Activated T-helper 1 cell treated with anti-CD3 and anti-CD28 coated beads, Interleukin-12 subunit alpha, Interleukin-12 subunit beta, Interleukin-2, Interleukin-4 antibody, amounts not matched to agents 30 ng/mL and 10 ng/mL and 1 ng/mL, durations not matched to agents 14 hours and 24 hours and 36 hours (primary cell): ENCODE data around the gene PBX4. TPM values are rescaled to one million over a fixed set of nuclear protein-coding genes. Genes with fewer than 3 reads are reported as not detected.

Source experiments
- DNase-seq: peaks from one replicate; pipeline ENCODE4 v3.0.0; 2021; ENCODE audit warnings: low spot score
- H3K27ac Mint-ChIP-seq: one replicate; pipeline ENCODE4 v1.8.0; 2021; ENCODE audit warnings: mild to moderate bottlenecking, mixed read lengths
- H3K27me3 Mint-ChIP-seq: one replicate; pipeline ENCODE4 v1.8.0; 2022; ENCODE audit warnings: mild to moderate bottlenecking, moderate library complexity, mixed read lengths; ENCODE audit not compliant: insufficient read depth
- H3K36me3 Mint-ChIP-seq: one replicate; pipeline ENCODE4 v1.8.0; 2021; ENCODE audit warnings: low read depth, mixed read lengths
- H3K4me1 Mint-ChIP-seq: one replicate; pipeline ENCODE4 v1.8.0; 2021; ENCODE audit warnings: low read depth, mixed read lengths
- H3K4me3 Mint-ChIP-seq: one replicate; pipeline ENCODE4 v1.8.0; 2021; ENCODE audit warnings: mild to moderate bottlenecking, moderate library complexity, mixed read lengths
- H3K9me3 Mint-ChIP-seq: one replicate; pipeline ENCODE4 v1.8.0; 2021; ENCODE audit warnings: mixed read lengths
- intact Hi-C: fragments of 100-400 bp; cut with micrococcal nuclease; formaldehyde crosslinking; loops from one replicate; pipeline ENCODE4 v1.15.1; 2024
- total RNA-seq: library from RNA; stranded (reverse); gene quantifications from 2 replicates; pipeline ENCODE4 v1.2.3, GENCODE V29; 2022

PBX4 gene
- total RNA-seq, 1 donor from 2014 or later: 29.6 TPM

DNA sequence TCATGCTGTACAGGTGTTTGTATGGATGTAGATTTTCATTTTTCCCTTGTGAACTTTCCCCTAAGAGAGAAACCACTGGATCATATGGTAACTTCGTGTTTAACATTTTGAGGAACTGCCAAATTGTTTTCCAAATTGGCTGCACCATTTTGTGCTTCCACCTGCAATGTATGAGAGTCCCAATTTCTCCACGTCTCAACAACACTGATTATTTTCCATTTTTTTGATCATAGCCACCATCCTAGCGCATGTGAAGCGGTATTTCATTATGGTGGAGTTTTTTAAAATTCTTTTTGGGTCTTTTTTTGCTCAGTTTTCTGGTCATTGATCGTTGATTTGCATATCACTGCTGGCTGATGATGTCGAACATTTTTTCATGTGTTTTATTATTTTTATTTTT, 97.5 kb downstream of the PBX4 start:
- Mint-ChIP-seq H3K27ac (no peak overlapping the region), H3K4me1 (peaks cover 11% of the 10 kb centered on the region), H3K9me3 (no peaks in the 10 kb centered on the region), H3K27me3 (no peaks in the 10 kb centered on the region), H3K36me3 (peaks cover 19% of the 10 kb centered on the region), H3K4me3 (no peak overlapping the region)
- no peak for DNase-seq
- intact Hi-C loops: no loop called here

DNA sequence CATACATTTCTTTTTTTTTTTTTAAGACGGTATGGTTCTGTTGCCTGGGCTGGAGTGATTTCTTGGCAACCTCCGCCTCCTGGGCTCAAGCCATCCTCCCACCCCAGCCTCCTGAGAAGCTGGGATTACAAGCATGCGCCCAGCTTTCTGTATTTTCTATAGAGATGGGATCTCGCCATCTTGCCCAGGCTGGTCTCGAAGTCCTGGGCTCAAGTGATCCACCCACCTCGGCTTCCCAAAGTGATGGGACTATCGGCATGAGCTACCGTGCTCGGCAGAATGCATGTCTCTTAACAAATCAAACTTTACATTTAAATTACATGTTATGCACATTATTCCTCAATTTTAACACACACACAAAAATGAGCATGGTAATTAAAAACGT, 101.3 kb downstream of the PBX4 start:
- Mint-ChIP-seq H3K36me3 (peaks cover 22% of the 10 kb centered on the region), H3K4me3 (peak overlapping the region; percentile 92), H3K9me3 (no peaks in the 10 kb centered on the region), H3K27ac (no peak overlapping the region), H3K27me3 (no peaks in the 10 kb centered on the region), H3K4me1 (peaks cover 11% of the 10 kb centered on the region)
- no peak for DNase-seq
- intact Hi-C loops: no loop called here

DNA sequence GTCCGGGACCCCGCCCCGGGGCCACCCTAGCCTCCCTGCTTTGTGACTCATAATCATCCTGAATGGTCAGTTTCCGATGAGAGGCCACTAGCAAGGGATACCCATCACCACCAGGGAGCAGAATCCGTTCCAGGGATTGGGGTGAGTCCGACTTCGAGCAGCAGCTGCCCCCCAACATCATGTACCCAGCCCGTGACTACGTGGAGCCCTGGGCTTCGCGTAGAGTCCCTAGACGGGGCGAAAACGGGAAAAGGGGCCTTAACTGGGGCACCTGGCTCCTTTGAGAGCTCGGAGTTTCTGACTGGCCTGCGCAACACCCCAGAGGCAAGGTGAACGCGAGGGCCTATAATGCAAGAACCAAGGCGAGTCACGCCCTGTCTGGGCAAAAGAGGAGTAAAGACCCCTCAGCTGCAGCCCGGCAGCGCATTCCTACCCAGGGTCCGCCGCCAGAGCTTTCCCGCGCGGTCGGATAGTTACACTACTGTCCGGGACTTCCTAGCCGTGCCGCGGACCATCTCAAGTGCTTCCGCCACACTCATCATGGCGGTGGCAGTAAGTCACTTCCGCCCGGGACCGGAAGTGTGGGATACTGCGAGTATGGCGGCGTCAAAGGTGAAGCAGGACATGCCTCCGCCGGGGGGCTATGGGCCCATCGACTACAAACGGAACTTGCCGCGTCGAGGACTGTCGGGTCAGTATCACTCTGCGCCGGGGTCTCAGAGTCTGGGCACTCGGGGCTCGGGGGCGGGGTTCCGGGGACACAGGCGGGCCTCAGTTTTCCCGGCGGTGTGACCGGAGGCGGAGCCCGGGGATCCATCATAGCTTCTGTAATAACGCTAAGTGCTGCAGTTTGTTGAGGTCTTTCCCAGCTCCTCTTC, 102.6 kb downstream of the PBX4 start, which contains the start of gene NDUFA13:
TSS of gene NDUFA13 (plus strand) at position 584 of the 878 bp plus-strand sequence. CDS start at position 598, 14 bp downstream.
- Mint-ChIP-seq H3K9me3 (no peaks in the 10 kb centered on the region), H3K27ac (peak within 1 kb of the TSS; percentile 94), H3K27me3 (no peaks in the 10 kb centered on the region)

DNA sequence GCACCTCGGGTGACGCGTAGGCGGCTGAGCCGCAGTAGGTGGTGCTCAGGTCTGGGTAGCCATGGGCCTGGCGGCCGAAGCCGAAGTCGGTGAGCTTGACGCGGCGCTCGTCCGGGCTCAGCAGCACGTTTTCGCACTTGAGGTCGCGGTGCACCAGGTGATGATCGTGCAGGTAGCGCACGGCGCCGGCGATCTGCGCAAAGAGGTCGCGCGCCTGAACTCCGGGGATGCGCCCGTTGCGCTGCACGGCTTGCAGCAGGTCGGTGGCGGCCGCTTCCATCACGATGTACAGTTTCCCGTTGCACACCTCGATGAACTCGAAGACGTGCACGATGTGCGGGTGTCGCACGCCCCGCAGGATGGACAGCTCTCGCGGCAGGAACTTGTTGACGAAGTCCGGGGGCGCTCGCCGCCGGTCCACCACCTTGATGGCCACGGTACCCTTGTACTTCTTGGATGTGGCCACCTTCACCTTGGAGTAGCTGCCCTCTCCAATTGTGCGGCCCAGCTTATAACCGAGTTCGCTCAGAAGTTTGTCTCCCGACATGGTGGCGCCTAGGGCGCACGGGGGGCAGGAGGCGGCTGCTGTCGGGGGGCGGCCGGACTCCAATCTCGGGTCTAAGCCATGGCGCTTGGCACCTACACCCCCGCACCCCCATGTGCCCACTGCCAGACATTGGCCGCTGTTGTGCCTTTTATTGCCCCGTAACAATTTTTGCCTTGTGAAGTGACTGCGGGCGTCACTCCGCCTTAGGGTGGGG, 103.4 kb downstream of the PBX4 start, which contains the start of gene TSSK6:
TSS of gene TSSK6 (minus strand) at position 668 of the 761 bp plus-strand sequence. CDS start at position 547, 121 bp downstream.
- no peaks in the 10 kb centered on the region for H3K9me3 Mint-ChIP-seq
- H3K27me3 Mint-ChIP-seq: no peaks in the 10 kb centered on the region
- intact Hi-C loops: no loop called here
- H3K4me3 Mint-ChIP-seq: peak within 1 kb of the TSS; percentile 92
- H3K4me1 Mint-ChIP-seq: peaks cover 5% of the 10 kb centered on the region
- no peak for DNase-seq
- peaks cover 14% of the 10 kb centered on the region for H3K36me3 Mint-ChIP-seq
- peak within 1 kb of the TSS; percentile 94 for H3K27ac Mint-ChIP-seq

More for the DNA sequence above, 102.6 kb downstream of the PBX4 start, which contains the start of gene NDUFA13:
- intact Hi-C loops: loop anchor here (1.0 kb wide), 4 partner anchors 25 to 324 kb away; partner anchors contain the start of genes BORCS8, GATAD2A and RFXANK
- DNase-seq: peak; percentile 93
- Mint-ChIP-seq H3K4me3 (peak within 1 kb of the TSS; percentile 92), H3K4me1 (peaks cover 8% of the 10 kb centered on the region), H3K36me3 (peaks cover 20% of the 10 kb centered on the region)

DNA sequence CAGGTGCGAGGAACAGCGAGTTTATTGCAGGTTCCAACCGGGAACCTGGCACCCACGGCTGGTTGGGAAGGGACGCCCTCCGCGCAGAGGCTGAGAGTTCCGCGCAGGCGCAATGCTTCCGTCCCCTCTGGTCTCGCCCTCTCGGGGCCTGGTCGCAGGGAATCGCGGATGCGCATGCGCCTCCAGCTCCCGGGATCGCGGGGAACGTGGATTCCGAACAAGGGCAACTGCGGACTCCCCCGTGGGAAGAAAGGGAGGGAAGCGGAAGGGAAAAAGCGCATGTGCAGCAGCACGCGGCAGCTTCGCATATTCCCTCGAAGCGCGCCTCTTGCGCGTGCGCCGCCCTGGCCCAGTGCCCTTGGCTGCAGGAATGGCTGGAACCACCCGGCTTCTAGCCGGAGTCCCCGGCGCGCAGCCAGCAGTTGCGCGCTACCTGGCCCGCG, 104.3 kb downstream of the PBX4 start:
- Mint-ChIP-seq H3K36me3 (peaks cover 8% of the 10 kb centered on the region), H3K4me1 (peaks cover 2% of the 10 kb centered on the region), H3K4me3 (peak overlapping the region; percentile 61), H3K27me3 (no peaks in the 10 kb centered on the region), H3K9me3 (no peaks in the 10 kb centered on the region), H3K27ac (no peak overlapping the region)
- intact Hi-C loops: no loop called here
- no peak for DNase-seq

DNA sequence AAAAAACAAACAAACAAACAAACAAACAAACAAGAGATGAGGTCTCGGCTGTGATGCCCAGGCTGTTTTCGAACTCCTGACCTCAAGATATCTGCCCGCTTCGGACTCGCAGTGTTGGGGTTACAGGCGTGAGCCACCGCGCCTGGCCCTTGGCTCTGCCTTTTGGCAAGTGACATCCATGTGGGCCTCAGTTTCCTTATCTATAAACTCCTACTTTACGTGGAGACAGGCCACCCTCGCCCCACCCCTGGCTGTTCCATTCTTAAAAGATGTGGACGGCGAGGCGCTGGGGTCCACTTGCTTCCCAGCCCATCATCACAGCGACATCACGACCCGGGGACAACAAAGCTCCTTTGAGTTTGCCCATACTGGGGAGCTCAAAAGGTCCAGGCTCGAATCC, 104.8 kb downstream of the PBX4 start:
- Mint-ChIP-seq H3K36me3 (peaks cover 5% of the 10 kb centered on the region), H3K27me3 (no peaks in the 10 kb centered on the region), H3K4me1 (no peaks in the 10 kb centered on the region), H3K27ac (no peak overlapping the region), H3K9me3 (no peaks in the 10 kb centered on the region), H3K4me3 (no peak overlapping the region)
- intact Hi-C loops: no loop called here
- DNase-seq: no peak

Other genes with a start within 250 kb of the PBX4 start
- 139 and 142 TPM in 2 replicates for gene GATAD2A, start 213.0 kb downstream of the PBX4 start, total RNA-seq
- 3.0 and 4.1 TPM in 2 replicates for gene TSSK6, start 103.1 kb downstream of the PBX4 start, total RNA-seq
- 408 and 410 TPM in 2 replicates for gene NDUFA13, start 102.5 kb downstream of the PBX4 start, total RNA-seq
- gene YJEFN3, start 89.8 kb downstream of the PBX4 start, total RNA-seq: 13.6 and 15.0 TPM in 2 replicates
- 0.26 and 0.29 TPM in 2 replicates for gene CILP2, start 80.4 kb downstream of the PBX4 start, total RNA-seq
- 25.8 and 27.4 TPM in 2 replicates for gene LPAR2, start 9.5 kb upstream of the PBX4 start, total RNA-seq
- gene GMIP, start 25.0 kb upstream of the PBX4 start, total RNA-seq: 67.8 and 71.6 TPM in 2 replicates
- 101 and 104 TPM in 2 replicates for gene ATP13A1, start 45.0 kb upstream of the PBX4 start, total RNA-seq
- 48.2 and 54.9 TPM in 2 replicates for gene ZNF101, start 50.2 kb upstream of the PBX4 start, total RNA-seq
- gene ZNF14, start 114.4 kb upstream of the PBX4 start, total RNA-seq: 4.3 and 5.1 TPM in 2 replicates
- 13.5 and 15.7 TPM in 2 replicates for gene ZNF506, start 203.1 kb upstream of the PBX4 start, total RNA-seq
- 7.8 and 11.1 TPM in 2 replicates for gene ZNF253, start 247.2 kb upstream of the PBX4 start, total RNA-seq